CD1c-positive myeloid dendritic cell (primary cell): ENCODE measurements around the gene MAGEA4.
"Not testable (repeated sequence)": the region's sequence is repeated elsewhere in the genome, so short reads cannot be mapped to it uniquely, and the experiment has no call there.

Experiments used
- DNase-seq: peaks from one replicate; pipeline ENCODE4 v3.0.0-alpha.2; 2016; ENCODE audit errors: extremely low spot score

Gene MAGEA4

GRCh38 chrX:151912780-151913179, at the start of gene MAGEA4:
Gene MAGEA4 (plus strand): TSS chrX:151912889. CDS start chrX:151923665, 10,776 bp downstream.
- DNase-seq: no peak

GRCh38 chrX:151870602-151871001, 42.1 kb upstream of the MAGEA4 start:
- no peak for DNase-seq

- no peak for DNase-seq
Measured at GRCh38 chrX:151871244-151871643, 41.4 kb upstream of the MAGEA4 start.

GRCh38 chrX:151873096-151873495, 39.6 kb upstream of the MAGEA4 start:
- DNase-seq: no peak

- no peak for DNase-seq
Measured at GRCh38 chrX:151875270-151876026, 37.2 kb upstream of the MAGEA4 start.

- no peak for DNase-seq
Measured at GRCh38 chrX:151878574-151878973, 34.1 kb upstream of the MAGEA4 start.

- no peak for DNase-seq
Measured at GRCh38 chrX:151879856-151880255, 32.8 kb upstream of the MAGEA4 start.

- DNase-seq: no peak
Measured at GRCh38 chrX:151880895-151881294, 31.8 kb upstream of the MAGEA4 start.

GRCh38 chrX:151889421-151889820, 23.3 kb upstream of the MAGEA4 start:
- no peak for DNase-seq

- no peak for DNase-seq
Measured at GRCh38 chrX:151896734-151897474, 15.8 kb upstream of the MAGEA4 start.

- DNase-seq: no peak
Measured at GRCh38 chrX:151899622-151900021, 13.1 kb upstream of the MAGEA4 start.

- no peak for DNase-seq
Measured at GRCh38 chrX:151901826-151902225, 10.9 kb upstream of the MAGEA4 start.

- no peak for DNase-seq
Measured at GRCh38 chrX:151902813-151903591, 9.7 kb upstream of the MAGEA4 start.

GRCh38 chrX:151904989-151905388, 7.7 kb upstream of the MAGEA4 start:
- DNase-seq: no peak

- no peak for DNase-seq
Measured at GRCh38 chrX:151912221-151912620, 468 bp upstream of the MAGEA4 start.

GRCh38 chrX:151918736-151919135, 6.0 kb downstream of the MAGEA4 start:
- not testable (repeated sequence) for DNase-seq

- no peak for DNase-seq
Measured at GRCh38 chrX:151919610-151920009, 6.9 kb downstream of the MAGEA4 start.

GRCh38 chrX:151920101-151920500, 7.4 kb downstream of the MAGEA4 start:
- DNase-seq: no peak

- no peak for DNase-seq
Measured at GRCh38 chrX:151920530-151920929, 7.8 kb downstream of the MAGEA4 start.

GRCh38 chrX:151921292-151921691, 8.6 kb downstream of the MAGEA4 start:
- DNase-seq: no peak

GRCh38 chrX:151921866-151922265, 9.2 kb downstream of the MAGEA4 start:
- no peak for DNase-seq

- DNase-seq: no peak
Measured at GRCh38 chrX:151922692-151923091, 10.0 kb downstream of the MAGEA4 start.
